Prostate gland (tissue), 2 donors: ENCODE measurements around the gene STOX2. TPM values are rescaled to one million over a fixed set of nuclear protein-coding genes. Genes with fewer than 3 reads are reported as not detected.

Source experiments
- DNase-seq: peaks from one replicate; pipeline ENCODE4 v3.0.0-alpha.2; 2019; ENCODE audit warnings: low spot score
- H3K27ac ChIP-seq, 2 donors: fragments of 200-600 bp; sonication (generic); 2 replicates each; pipeline ENCODE4 v1.5.1; 2017 to 2019
- H3K27me3 ChIP-seq: fragments of 200-600 bp; sonication (generic); replicated peaks from 2 replicates; pipeline ENCODE4 v1.5.1; 2019; ENCODE audit not compliant: insufficient read depth
- H3K36me3 ChIP-seq, 2 donors: fragments of 200-600 bp; sonication (generic); 1 replicate in 1 of 2; 2 replicates in 1 of 2; pipeline versions ENCODE4 v1.5.1 to v1.8.1; 2017 to 2019
- H3K4me1 ChIP-seq: fragments of 200-600 bp; sonication (generic); replicated peaks from 2 replicates; pipeline ENCODE4 v1.5.1; 2019
- H3K4me3 ChIP-seq, 2 donors: fragments of 200-600 bp; sonication (generic); 2 replicates each; pipeline ENCODE4 v1.5.1; 2017 to 2019
- H3K9me3 ChIP-seq: fragments of 200-600 bp; sonication (generic); 2 replicates; pipeline ENCODE4 v1.5.1; 2017
- POLR2A ChIP-seq: fragments of 450-650 bp; IDR thresholded peaks from one replicate; pipeline ENCODE4 v1.6.1; 2016; ENCODE audit warnings: antibody characterized with exemption, mild to moderate bottlenecking
- POLR2AphosphoS5 ChIP-seq: sonication (generic); formaldehyde crosslinking; IDR thresholded peaks from one replicate; pipeline ENCODE4 v1.6.1; 2017; ENCODE audit warnings: antibody characterized with exemption
- WGBS: methylation state at CpG from one replicate; pipeline ENCODE4 v1.1.5; 2018; 5-methylcytosine and 5-hydroxymethylcytosine counted together
- intact Hi-C: fragments of 100-400 bp; cut with DNase I; formaldehyde crosslinking; loops from one replicate; pipeline ENCODE4 v1.14.2; 2022
- total RNA-seq, 2 donors: library from RNA; depleted of rRNA; stranded (reverse); fragments of >200 nt; gene quantifications; one replicate each; pipeline ENCODE4 v1.1.0, GENCODE V29; 2016
- TF ChIP-seq, protein P1 (sequence below), 4 experiments: fragments of 200-600 bp in 2 of 4; fragments of 450-650 bp in 2 of 4; sonication (generic) in 2 of 4; IDR thresholded peaks; 1 replicate in 3 of 4; 2 replicates in 1 of 4; pipeline ENCODE4 v1.5.1; 2016 to 2019; ENCODE audit warnings: antibody characterized with exemption in 4 of 4, mild to moderate bottlenecking in 2 of 4, moderate library complexity in 2 of 4

The STOX2 gene
- total RNA-seq, 2 donors from 2014 or later: 12.9 to 14.9 TPM

GRCh38 chr4:183977707-183978106 is 72.6 kb downstream of the STOX2 start:
- no peak overlapping the region for H3K4me3 ChIP-seq
- no peak for DNase-seq

GRCh38 chr4:183984566-183984965 is 79.5 kb downstream of the STOX2 start:
- Histone ChIP-seq H3K4me1 (no peaks in the 10 kb centered on the region), H3K9me3 (no peaks in the 10 kb centered on the region), H3K27ac (no peak overlapping the region), H3K36me3 (no peaks in the 10 kb centered on the region), H3K4me3 (no peak overlapping the region), H3K27me3 (no peaks in the 10 kb centered on the region)
- DNase-seq: no peak
- 60% methylated on average over 13 of the region's 13 CpGs for WGBS
- intact Hi-C loops: loop anchor here (10.0 kb wide), 1 partner anchor 180 kb away; no protein-coding TSS in a partner anchor
- TF ChIP-seq POLR2AphosphoS5 (no peak), POLR2A (no peak)
- TF ChIP-seq, protein P1, sequence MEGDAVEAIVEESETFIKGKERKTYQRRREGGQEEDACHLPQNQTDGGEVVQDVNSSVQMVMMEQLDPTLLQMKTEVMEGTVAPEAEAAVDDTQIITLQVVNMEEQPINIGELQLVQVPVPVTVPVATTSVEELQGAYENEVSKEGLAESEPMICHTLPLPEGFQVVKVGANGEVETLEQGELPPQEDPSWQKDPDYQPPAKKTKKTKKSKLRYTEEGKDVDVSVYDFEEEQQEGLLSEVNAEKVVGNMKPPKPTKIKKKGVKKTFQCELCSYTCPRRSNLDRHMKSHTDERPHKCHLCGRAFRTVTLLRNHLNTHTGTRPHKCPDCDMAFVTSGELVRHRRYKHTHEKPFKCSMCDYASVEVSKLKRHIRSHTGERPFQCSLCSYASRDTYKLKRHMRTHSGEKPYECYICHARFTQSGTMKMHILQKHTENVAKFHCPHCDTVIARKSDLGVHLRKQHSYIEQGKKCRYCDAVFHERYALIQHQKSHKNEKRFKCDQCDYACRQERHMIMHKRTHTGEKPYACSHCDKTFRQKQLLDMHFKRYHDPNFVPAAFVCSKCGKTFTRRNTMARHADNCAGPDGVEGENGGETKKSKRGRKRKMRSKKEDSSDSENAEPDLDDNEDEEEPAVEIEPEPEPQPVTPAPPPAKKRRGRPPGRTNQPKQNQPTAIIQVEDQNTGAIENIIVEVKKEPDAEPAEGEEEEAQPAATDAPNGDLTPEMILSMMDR (IDR thresholded peaks at IDR 0.05): no peak

More at GRCh38 chr4:183977707-183978106, 72.6 kb downstream of the STOX2 start:
- Histone ChIP-seq H3K36me3 (no peaks in the 10 kb centered on the region), H3K9me3 (no peaks in the 10 kb centered on the region), H3K27me3 (no peaks in the 10 kb centered on the region), H3K27ac (no peak overlapping the region), H3K4me1 (no peaks in the 10 kb centered on the region)
- TF ChIP-seq POLR2AphosphoS5: no peak
- TF ChIP-seq POLR2A: no peak
- TF ChIP-seq, protein P1 (IDR thresholded peaks at IDR 0.05): no peak
- intact Hi-C loops: no loop called here

DNA sequence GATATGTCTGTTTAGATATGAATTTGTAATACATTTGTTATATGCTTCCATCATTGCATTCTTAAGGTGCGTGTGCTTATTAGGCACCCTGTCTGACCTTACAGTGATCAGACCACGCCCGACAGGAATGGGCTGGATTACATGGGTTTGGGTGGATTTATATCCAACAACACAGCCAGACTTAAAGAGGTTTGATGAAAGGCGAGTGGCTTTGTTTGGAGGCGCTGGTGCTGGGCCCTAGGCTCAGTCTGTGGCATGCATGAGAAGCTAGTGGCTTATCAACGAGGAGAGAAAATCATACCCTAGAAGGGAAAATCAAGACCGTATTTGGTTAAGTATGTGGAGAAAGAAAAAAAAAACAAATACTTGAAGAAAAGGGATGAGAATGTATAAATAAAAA is 80.7 kb downstream of the STOX2 start:
- TF ChIP-seq, protein P1 (IDR thresholded peaks at IDR 0.05): no peak
- no peak for TF ChIP-seq POLR2A
- Histone ChIP-seq H3K27ac (no peak overlapping the region), H3K27me3 (no peaks in the 10 kb centered on the region), H3K4me3 (no peak overlapping the region), H3K36me3 (no peaks in the 10 kb centered on the region), H3K4me1 (no peaks in the 10 kb centered on the region), H3K9me3 (no peaks in the 10 kb centered on the region)
- intact Hi-C loops: loop anchor here (5.0 to 10.0 kb wide), 2 partner anchors 78 to 179 kb away; partner anchors contain the start of gene STOX2
- no peak for DNase-seq
- WGBS: 98% methylated on average over 7 of the region's 7 CpGs

DNA sequence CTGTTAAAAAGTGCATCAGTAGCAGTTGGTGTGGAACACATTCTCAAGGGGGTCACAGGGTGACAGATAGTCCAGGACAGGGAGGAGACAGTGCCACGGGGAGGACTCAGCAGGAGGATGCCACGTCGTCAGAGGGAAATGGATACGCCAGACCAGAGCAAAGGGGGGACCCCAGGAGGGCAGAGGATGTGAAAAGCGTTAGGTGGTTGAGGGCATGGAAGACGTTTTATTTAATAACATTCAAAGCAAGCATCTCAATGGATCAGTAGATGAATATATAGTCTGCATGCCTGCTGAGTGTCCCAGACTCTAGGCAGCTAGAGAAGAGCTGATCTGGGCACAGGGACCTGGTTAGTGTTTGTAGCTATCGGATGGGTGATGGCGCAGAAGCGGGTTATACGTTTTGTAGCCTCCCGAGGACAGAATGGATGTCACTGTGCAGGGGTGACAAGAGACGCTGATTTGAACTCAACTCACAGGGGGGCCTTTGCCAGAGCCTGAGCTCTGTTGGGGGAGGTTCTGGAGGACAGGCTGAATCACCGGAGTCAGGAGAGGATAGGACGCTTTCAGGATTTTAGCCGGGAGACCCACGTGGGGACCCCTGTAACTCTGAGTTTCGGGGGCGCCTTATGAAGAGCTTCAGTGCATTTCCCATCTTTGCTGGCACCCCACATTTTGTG is 81.3 kb downstream of the STOX2 start:
- Histone ChIP-seq H3K4me1 (no peaks in the 10 kb centered on the region), H3K27ac (no peak overlapping the region), H3K4me3 (no peak overlapping the region), H3K27me3 (no peaks in the 10 kb centered on the region), H3K9me3 (no peaks in the 10 kb centered on the region), H3K36me3 (no peaks in the 10 kb centered on the region)
- intact Hi-C loops: loop anchor here (5.0 to 10.0 kb wide), 2 partner anchors 79 to 178 kb away; partner anchors contain the start of gene STOX2
- TF ChIP-seq, protein P1 (IDR thresholded peaks at IDR 0.05): no peak
- TF ChIP-seq POLR2AphosphoS5 (no peak), POLR2A (no peak)
- WGBS: 95% methylated on average over 17 of the region's 18 CpGs
- no peak for DNase-seq
